Kidney glomerular epithelial cell (primary cell): Measurements from ENCODE around the gene IL2RG.

ENCODE experiments used
- DNase-seq: peaks from one replicate; lab custom pipeline; 2025; lab: John Stamatoyannopoulos, UW

Gene IL2RG

GRCh38 chrX:71111141-71111843 is at the start of gene IL2RG:
TSS of gene IL2RG (minus strand) at chrX:71111577. CDS start at chrX:71111539, 38 bp downstream.
- no peak for DNase-seq

- no peak for DNase-seq
Measured at GRCh38 chrX:71160475-71160874, 49.1 kb upstream of the IL2RG start.

- DNase-seq, result no peak
Measured at GRCh38 chrX:71159335-71159734, 48.0 kb upstream of the IL2RG start.

- DNase-seq, result no peak
Measured at GRCh38 chrX:71158603-71159002, 47.2 kb upstream of the IL2RG start.

- no peak for DNase-seq
Measured at GRCh38 chrX:71154641-71155040, 43.3 kb upstream of the IL2RG start.

- no peak for DNase-seq
Measured at GRCh38 chrX:71154196-71154595, 42.8 kb upstream of the IL2RG start.

- DNase-seq, result no peak
Measured at GRCh38 chrX:71151366-71151765, 40.0 kb upstream of the IL2RG start.

- no peak for DNase-seq
Measured at GRCh38 chrX:71148278-71148663, 36.9 kb upstream of the IL2RG start.

GRCh38 chrX:71147496-71148277 is 36.3 kb upstream of the IL2RG start:
- no peak for DNase-seq

- no peak for DNase-seq
Measured at GRCh38 chrX:71144651-71145050, 33.3 kb upstream of the IL2RG start, which contains the start of gene NLGN3. TSS of gene NLGN3 (plus strand) at chrX:71144841. CDS start at chrX:71147750, 2,909 bp downstream.

- no peak for DNase-seq
Measured at GRCh38 chrX:71143508-71143907, 32.1 kb upstream of the IL2RG start.

- DNase-seq, result no peak
Measured at GRCh38 chrX:71140440-71140839, 29.1 kb upstream of the IL2RG start.

- no peak for DNase-seq
Measured at GRCh38 chrX:71131510-71131909, 20.1 kb upstream of the IL2RG start.

GRCh38 chrX:71128915-71129765 is 17.8 kb upstream of the IL2RG start:
- no peak for DNase-seq

GRCh38 chrX:71128166-71128833 is 16.9 kb upstream of the IL2RG start:
- peak; percentile 37 for DNase-seq

- DNase-seq, result no peak
Measured at GRCh38 chrX:71118985-71119535, 7.7 kb upstream of the IL2RG start.

GRCh38 chrX:71118032-71118984 is 6.9 kb upstream of the IL2RG start, which contains the start of gene MED12:
TSS of gene MED12 (plus strand) at chrX:71118596. CDS start at chrX:71118755, 159 bp downstream.
- DNase-seq, result peak; percentile 16

GRCh38 chrX:71117358-71117757 is 6.0 kb upstream of the IL2RG start:
- DNase-seq, result no peak

GRCh38 chrX:71111921-71112431 is 599 bp upstream of the IL2RG start:
- DNase-seq, result no peak

- no peak for DNase-seq
Measured at GRCh38 chrX:71109051-71109450, 2.3 kb downstream of the IL2RG start.
